OCI-M1 (cell line): ENCODE measurements around the gene TNFSF4.
"Not testable (repeated sequence)": the region's sequence is repeated elsewhere in the genome, so short reads cannot be mapped to it uniquely, and the experiment has no call there.

ENCODE experiments used
- DNase-seq: peaks from one replicate; lab custom pipeline; 2025; lab: John Stamatoyannopoulos, UW

The TNFSF4 gene

DNA sequence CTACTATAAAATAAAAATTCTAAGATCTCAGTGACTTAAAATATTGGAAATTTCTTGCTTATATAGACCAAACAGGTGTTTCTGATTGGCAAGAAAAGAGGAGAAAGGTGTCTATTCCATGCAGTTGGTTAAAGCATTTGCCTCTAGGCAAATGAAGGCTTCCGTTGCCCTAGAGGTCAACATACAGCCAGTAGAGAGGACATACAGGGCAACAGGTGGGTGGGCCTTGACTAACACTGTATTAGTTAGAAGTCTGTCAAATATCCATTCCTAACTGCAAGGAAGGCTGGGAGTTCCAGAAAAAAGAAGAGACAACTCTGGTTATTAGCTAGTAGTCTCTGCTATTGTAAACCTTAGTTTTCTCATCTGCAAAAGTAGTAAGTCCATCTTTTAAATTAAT, 43.0 kb downstream of the TNFSF4 start:
- no peak for DNase-seq

DNA sequence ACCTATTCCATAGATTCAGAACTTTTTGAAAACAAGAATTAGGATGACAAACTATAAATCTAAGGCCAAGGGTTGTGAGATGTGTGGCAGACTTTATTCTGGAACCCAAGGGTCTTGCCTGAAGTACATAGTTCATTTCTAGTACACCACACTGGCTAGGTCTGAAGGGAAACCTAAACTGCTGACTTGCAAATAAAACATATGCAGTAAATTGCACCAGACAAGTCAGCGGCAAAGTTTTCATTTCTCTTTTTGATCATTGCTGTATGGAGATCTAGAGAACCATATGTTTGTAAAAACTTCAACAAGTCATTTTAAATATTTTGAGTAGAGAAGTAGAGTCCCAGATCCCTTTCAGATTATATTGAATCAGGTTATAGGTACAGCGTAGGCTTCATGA, 43.9 kb downstream of the TNFSF4 start:
- DNase-seq = no peak

DNA sequence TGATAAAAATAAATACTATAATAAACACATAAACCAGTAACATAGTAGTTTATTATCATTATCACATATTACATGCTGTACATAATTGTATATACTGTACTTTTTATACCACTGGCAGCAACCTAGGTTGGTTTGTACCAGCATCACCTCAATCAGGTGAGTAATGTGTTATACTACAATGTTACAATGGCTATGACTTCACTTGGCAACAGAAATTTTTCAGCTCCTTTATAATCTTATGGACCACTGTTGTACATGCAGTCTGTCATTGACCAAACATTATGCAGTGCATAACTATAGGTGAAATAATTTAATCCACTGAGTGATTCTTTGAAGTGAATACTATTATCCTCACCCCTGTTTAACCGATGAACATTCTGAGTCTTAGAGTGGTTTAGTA, 44.5 kb downstream of the TNFSF4 start:
- no peak for DNase-seq

DNA sequence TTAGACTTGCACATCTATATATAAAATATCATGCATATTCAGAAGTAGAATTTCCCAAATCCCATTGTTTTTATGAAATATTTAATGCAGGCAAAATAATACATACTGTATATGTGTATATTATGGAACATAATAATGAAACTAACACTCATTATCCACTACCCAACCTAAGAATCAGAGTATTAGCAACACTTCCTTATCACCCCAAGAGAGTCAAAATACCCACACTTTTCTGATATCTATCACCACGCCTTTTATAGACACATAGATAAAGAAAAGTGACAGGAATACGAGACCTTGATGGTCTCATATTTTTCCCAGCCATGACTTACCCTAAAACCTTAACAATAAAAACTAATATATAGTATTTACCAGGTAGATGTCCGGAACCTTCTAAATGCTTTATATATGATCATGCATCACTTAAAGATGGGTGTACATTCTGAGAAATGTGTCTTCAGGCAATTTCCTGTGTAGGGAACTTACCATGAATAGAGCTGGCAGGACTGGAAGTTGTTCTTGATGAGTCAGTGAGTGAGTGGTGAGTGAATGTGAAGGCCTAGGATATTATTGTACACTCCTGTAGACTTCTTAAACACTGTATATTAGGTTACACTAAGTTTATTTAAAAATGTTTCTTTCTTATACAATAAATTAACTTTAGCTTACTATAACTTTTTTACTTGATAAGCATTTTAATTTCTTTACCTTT, 45.5 kb downstream of the TNFSF4 start:
- no peak for DNase-seq

DNA sequence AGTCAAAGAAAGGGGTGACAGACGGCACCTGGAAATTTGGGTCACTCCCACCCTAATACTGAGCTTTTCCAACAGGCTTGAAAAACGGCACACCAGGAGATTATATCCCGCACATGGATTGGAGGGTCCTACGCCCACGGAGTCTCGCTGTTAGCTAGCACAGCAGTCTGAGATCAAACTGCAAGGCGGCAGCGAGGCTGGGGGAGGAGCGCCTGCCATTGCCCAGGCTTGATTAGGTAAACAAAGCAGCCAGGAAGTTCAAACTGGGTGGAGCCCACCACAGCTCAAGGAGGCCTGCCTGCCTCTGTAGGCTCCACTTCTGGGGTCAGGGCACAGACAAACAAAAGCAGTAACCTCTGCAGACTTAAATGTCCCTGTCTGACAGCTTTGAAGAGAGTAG, 53.2 kb downstream of the TNFSF4 start:
- not testable (repeated sequence) for DNase-seq

DNA sequence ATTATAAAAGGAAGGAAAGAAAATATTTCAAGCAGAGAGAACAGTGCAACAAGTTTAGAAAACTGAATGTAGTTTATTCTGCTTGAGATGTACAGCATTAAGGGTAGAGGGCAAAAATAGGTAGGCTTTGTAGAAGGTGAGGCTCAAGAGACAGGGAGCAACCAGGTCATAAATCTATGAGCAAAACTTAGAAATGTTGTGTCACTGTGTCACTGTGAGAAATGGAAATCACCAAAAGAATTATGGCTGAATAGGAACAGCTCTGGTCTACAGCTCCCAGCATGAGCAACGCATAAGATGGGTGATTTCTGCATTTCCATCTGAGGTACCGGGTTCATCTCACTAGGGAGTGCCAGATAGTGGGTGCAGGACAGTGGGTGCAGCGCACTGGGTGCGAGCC, 53.6 kb downstream of the TNFSF4 start:
- no peak for DNase-seq

DNA sequence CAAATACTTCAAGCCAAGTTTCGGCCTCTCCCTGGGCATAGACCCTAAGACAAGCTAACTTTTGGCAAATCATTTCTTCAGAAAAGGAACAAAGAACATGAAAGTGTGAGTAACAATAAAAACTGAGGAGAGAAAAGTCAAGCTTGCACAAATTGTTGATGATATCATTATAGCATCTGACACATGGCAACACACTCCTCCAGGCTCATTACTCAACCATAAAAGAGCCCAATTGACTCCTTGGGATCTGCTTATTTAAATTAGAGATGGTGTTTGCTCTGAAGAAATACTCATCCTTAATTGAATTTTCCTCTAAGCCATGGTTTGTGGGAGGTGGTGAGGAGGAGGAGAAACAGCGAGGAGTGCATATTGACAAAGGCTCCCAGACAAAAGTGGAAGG, 54.5 kb downstream of the TNFSF4 start:
- DNase-seq = no peak

DNA sequence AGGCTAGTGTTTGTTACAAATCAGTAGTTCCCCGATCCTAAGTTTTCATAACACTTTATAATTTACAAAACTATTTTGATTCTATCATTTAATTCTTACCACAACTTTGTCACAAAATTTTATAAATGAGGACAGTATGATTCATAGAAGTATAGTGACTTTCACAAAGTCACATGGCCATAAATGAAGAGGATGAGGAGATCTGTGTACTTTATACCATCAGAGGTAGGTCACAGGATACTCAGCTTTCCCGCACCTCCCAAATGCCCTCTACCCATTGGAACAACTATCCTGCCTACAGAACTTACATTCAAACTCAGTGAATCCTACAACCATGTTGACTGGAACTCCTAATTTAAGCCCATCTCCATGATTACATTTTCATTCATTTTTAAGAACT, 56.3 kb downstream of the TNFSF4 start:
- DNase-seq = no peak

DNA sequence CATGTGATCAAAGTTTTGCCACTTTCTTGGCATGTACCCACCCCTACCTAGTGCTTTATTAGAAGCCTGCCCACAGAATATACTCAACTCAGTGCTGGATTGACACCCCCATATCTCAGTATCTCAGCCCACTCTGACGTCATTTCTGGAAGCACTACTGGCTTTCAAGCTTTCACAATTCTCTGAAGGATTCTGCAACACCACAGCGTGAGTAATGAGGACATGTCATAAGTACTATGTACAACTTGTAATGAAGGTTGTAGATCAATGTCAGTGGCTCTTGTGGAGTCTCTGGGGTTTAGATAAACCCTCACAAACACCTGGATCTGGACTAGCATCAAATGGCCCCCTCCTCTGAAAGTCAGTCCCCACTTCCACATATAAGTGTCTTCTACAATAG, 57.2 kb downstream of the TNFSF4 start:
- peak; percentile 20 for DNase-seq

DNA sequence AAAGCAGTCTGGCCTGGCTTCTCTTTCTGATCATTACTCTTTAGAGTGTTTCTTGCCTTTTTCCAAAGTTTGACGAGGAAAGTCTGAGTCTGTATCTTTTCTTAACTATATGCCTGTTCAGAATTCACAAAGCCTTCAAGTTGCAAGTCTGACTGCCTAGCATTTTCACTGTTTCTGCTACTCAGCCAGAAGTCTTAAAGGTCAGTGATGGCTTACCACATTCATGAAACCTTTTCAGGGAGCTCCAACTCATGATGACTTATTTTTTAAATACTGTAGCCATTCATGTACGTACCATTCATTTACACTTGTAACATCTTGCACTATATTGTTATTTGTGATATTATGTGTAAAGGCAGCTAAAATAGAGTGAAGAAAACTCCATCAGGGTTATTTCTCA, 58.2 kb downstream of the TNFSF4 start:
- DNase-seq = no peak

DNA sequence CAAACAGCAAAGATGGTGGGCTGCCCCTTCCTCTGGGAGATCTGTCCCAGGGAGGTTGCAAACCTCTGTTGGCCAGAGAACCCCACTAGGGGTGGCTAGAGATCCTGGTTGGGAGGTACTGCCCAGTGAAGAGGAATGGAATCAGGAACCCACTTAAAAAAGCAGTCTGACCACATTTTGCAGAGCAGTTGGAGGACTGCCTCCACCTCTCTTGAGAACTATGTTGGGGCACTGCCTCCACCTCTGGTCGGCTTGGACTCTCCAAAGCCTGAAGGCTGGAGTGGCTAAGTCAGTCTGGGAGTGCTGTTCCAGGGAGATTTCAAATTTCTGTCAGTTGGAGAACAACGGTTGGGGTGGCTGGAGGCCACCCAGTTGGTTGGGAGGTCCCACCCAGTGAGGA, 58.6 kb downstream of the TNFSF4 start:
- no peak for DNase-seq

DNA sequence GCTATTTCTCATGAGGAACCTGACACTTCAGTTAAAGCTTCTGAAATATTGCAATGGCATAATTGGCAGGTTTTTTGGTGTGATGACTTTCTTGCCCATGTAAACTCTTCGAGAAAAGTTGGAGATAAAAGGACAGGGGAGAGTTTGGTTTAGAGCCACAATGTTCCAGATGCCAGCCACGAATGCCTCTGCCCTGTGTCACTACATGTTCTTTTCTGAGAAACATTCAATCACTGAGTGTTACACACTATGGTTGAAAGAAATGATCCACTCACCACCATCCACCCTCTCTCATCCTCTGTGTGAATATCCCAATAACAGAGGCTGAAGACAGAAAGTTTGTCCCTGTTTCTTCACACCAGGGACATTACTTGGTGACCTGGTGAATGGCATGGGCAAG, 66.4 kb downstream of the TNFSF4 start:
- no peak for DNase-seq

DNA sequence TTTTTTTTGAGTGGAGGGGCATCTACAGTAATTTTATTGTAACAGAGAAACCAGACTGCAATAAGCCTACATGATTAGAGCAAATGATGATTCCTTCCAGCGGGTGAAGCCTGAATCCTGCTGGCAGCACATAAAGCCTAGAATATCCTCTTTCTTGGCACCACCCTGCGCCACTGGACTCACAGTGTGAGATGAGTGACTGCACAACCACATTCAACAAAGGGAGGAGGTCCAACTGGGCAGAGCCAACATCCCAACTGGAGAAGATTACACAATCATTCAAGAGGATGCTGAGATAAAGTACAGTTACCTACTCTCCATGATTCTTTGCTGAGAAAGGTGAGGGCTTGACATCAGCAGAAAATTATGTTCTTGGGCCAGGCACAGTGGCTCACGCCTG, 67.4 kb downstream of the TNFSF4 start:
- DNase-seq = no peak

DNA sequence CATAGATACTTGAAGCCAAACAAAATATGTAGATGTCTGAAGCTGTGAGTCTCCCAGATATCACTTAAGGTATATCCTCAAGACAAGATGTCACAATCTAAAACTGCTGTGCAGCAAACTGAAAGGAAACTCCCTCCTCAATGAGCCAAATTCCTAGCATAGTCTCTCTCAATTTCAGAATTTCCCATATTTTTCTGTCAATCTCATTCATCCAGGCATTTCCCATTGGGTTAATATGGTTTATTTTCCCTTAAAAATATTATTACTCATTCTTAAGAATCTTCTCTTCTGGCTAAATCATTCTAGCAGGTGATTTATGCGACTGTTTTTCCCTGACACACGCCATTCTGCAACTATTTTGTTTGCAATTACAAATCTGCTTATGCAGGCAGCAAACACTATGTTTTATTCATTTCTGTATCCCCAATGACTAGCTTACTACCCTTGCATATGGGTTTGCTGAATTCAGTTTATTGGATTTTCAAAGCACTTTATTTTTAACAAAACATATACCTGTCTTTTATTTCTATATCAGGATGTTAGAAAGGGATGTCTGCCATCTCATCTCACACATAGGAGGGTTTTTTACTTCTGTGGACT, 69.9 kb downstream of the TNFSF4 start:
- no peak for DNase-seq

DNA sequence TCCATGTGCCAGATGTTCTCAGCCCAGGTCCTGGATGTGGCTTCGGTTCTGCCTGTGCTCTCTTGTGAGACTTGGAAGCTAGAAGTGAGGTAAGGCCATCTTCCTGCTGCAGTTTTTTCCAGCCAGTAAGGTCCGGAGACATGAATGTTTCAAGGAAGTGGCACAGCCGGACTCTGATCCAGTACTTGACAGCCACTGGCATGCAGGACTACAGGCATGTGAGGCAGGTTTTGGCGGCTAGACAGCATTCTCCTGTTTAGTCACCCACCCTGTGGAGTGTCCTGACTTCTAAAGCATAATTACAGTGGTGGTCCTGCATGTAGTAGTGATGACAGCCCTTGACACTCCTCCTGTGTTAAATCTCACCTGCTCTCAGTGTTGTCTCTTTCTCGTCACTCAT, 72.3 kb downstream of the TNFSF4 start:
- no peak for DNase-seq

DNA sequence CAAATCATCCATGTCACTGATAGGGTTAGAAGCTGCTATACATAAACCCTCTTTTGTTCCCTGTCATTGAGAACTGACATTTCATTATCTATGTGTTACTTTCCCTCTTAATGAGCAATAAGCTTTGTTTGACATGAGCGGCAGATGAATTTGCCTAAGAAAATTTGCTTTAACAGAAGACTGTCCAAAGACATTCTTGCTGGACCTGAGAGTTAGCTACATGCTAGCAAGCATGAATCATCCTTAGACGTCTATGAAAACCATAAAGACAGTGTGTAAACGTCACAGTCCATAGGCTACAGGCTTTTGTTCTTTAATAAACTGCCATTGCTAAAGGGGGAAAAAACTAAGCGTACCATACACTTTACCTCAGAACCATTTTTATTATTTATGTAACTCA, 73.1 kb downstream of the TNFSF4 start:
- DNase-seq = no peak
